ENCODE measurements around the gene UBASH3B. TPM values are rescaled to one million over a fixed set of nuclear protein-coding genes. Genes with fewer than 3 reads are reported as not detected.

Gene UBASH3B
- total RNA-seq, 2 experiments from 2014 or later, result 54.7 to 73.0 TPM

- Histone ChIP-seq H3K4me3 (ENCODE audit: low read depth, low read length, poor library complexity, severe bottlenecking) (no peak overlapping the region), H4K20me1 (ENCODE audit: insufficient read depth, low read length) (no peaks in the 10 kb centered on the region), H3K36me3 (ENCODE audit: insufficient read depth, low read length) (peaks cover 37% of the 10 kb centered on the region), H3K9me3 (ENCODE audit: low read length) (no peaks in the 10 kb centered on the region; the same call in 1 of the 2 replicates), H3K9me2 (ENCODE audit: insufficient read depth, low read length) (no peaks in the 10 kb centered on the region), H3K27ac (ENCODE audit: low read depth, low read length, poor library complexity, severe bottlenecking) (peak overlapping the region; percentile 5), H3K79me2 (ENCODE audit: insufficient read depth, low read depth, low read length) (peaks cover 66% of the 10 kb centered on the region; the same call in 1 of the 2 replicates), H3K4me2 (ENCODE audit: low read length) (peak overlapping the region; percentile 22; the same call in 1 of the 2 replicates), H3K4me1 (ENCODE audit: insufficient read depth, low read length, poor library complexity, severe bottlenecking) (peaks cover 100% of the 10 kb centered on the region), H2AFZ (ENCODE audit: low read length) (no peak overlapping the region)
- DNase-seq (ENCODE audit: low spot score), result no peak
- ChIA-PET POLR2A (interaction anchor here (1.2 to 10.9 kb wide), 4 partner anchors 8 to 64 kb away, joined by 4 to 175 read pairs (median 8); no protein-coding TSS in a partner anchor), CTCF (ENCODE audit: unreplicated experiment) (interaction anchor here (0.7 to 2.0 kb wide), 4 partner anchors 8 to 92 kb away, joined by 3 to 4 read pairs (median 3); partner anchors contain the start of gene UBASH3B)
- TF ChIP-seq CTCF (conservative IDR thresholded peaks at IDR 0.05; ENCODE audit: low read length), result no peak
- TF ChIP-seq EZH2phosphoT487 (IDR thresholded peaks at IDR 0.05; ENCODE audit: borderline replicate concordance, low read depth, low read length), result no peak
- intact Hi-C loops (cut with micrococcal nuclease; ENCODE audit: unreplicated experiment), result no loop called here
- no TSS peak for BruUV-seq (replicated peaks)
Observed at GRCh38 chr11:122664188-122664587, 8.7 kb downstream of the UBASH3B start.

GRCh38 chr11:122665861-122666260 is 10.3 kb downstream of the UBASH3B start:
- DNase-seq (ENCODE audit: low spot score), result no peak
- ChIA-PET POLR2A (interaction anchor here (1.0 to 10.9 kb wide), 8 partner anchors 8 to 90 kb away, joined by 3 to 175 read pairs (median 18); partner anchors contain the start of gene UBASH3B), CTCF (ENCODE audit: unreplicated experiment) (no interaction called here)
- Histone ChIP-seq H3K4me2 (ENCODE audit: low read length) (peak overlapping the region; percentile 74), H3K4me3 (ENCODE audit: low read depth, low read length, poor library complexity, severe bottlenecking) (peak overlapping the region; percentile 37), H3K27ac (ENCODE audit: low read depth, low read length, poor library complexity, severe bottlenecking) (peak overlapping the region; percentile 93), H3K79me2 (ENCODE audit: insufficient read depth, low read depth, low read length) (peaks cover 66% of the 10 kb centered on the region), H3K9me2 (ENCODE audit: insufficient read depth, low read length) (no peaks in the 10 kb centered on the region), H3K36me3 (ENCODE audit: insufficient read depth, low read length) (peaks cover 50% of the 10 kb centered on the region), H4K20me1 (ENCODE audit: insufficient read depth, low read length) (no peaks in the 10 kb centered on the region), H3K9me3 (ENCODE audit: low read length) (peaks cover 7% of the 10 kb centered on the region; the same call in 1 of the 2 replicates), H2AFZ (ENCODE audit: low read length) (no peak overlapping the region; the same call in 1 of the 2 replicates), H3K4me1 (ENCODE audit: insufficient read depth, low read length, poor library complexity, severe bottlenecking) (peaks cover 100% of the 10 kb centered on the region)
- intact Hi-C loops (cut with micrococcal nuclease; ENCODE audit: unreplicated experiment), result no loop called here
- TF ChIP-seq CTCF (conservative IDR thresholded peaks at IDR 0.05; ENCODE audit: low read length) (no peak), EZH2phosphoT487 (IDR thresholded peaks at IDR 0.05; ENCODE audit: borderline replicate concordance, low read depth, low read length) (no peak)
- BruUV-seq (replicated peaks), result no TSS peak

- H3K9me3 ChIP-seq (ENCODE audit: low read length), result peaks cover 7% of the 10 kb centered on the region; the same call in 1 of the 2 replicates
- H3K4me1 ChIP-seq (ENCODE audit: insufficient read depth, low read length, poor library complexity, severe bottlenecking), result peaks cover 100% of the 10 kb centered on the region
- peak overlapping the region; percentile 37 for H3K4me3 ChIP-seq (ENCODE audit: low read depth, low read length, poor library complexity, severe bottlenecking)
- peaks cover 65% of the 10 kb centered on the region for H3K79me2 ChIP-seq (ENCODE audit: insufficient read depth, low read depth, low read length)
- DNase-seq (ENCODE audit: low spot score), result no peak
- H3K4me2 ChIP-seq (ENCODE audit: low read length), result peak overlapping the region; percentile 74
- H4K20me1 ChIP-seq (ENCODE audit: insufficient read depth, low read length), result no peaks in the 10 kb centered on the region
- peaks cover 52% of the 10 kb centered on the region for H3K36me3 ChIP-seq (ENCODE audit: insufficient read depth, low read length)
- ChIA-PET CTCF (ENCODE audit: unreplicated experiment) (interaction anchor here (1.0 to 1.1 kb wide), 2 partner anchors 11 to 12 kb away, joined by 4 read pairs; no protein-coding TSS in a partner anchor), POLR2A (interaction anchor here (0.7 to 10.9 kb wide), 12 partner anchors 9 to 89 kb away, joined by 3 to 175 read pairs (median 10); partner anchors contain the start of gene UBASH3B)
- H3K27ac ChIP-seq (ENCODE audit: low read depth, low read length, poor library complexity, severe bottlenecking), result peak overlapping the region; percentile 93
- TF ChIP-seq EZH2phosphoT487 (IDR thresholded peaks at IDR 0.05; ENCODE audit: borderline replicate concordance, low read depth, low read length) (no peak), CTCF (conservative IDR thresholded peaks at IDR 0.05; ENCODE audit: low read length) (no peak)
- intact Hi-C loops (cut with micrococcal nuclease; ENCODE audit: unreplicated experiment), result no loop called here
- no peaks in the 10 kb centered on the region for H3K9me2 ChIP-seq (ENCODE audit: insufficient read depth, low read length)
- no peak overlapping the region for H2AFZ ChIP-seq (ENCODE audit: low read length)
- no TSS peak for BruUV-seq (replicated peaks)
Observed at GRCh38 chr11:122666743-122667142, 11.2 kb downstream of the UBASH3B start.

Data from OCI-LY7 (cell line).